ENCODE data around the gene GADD45B. TPM values are rescaled to one million over a fixed set of nuclear protein-coding genes. Genes with fewer than 3 reads are reported as not detected.

The GADD45B gene
- total and polyA plus RNA-seq, 3 donors from 2014 or later, result 16.9 to 59.7 (median 30.5) TPM

Small RNAs within 50 kb of the gene (microRNA-seq; reads per million reads assigned to microRNA genes)
- 0 reads per million in 2 donors for gene MIR7108 (ENCODE audit: borderline number of aligned reads in 2 of 2, borderline replicate concordance in 1 of 2)

Small RNAs within 50 kb of the gene (small RNA-seq; reads per million reads assigned to genes)
- 0 reads per million in 2 donors for gene RNU6-993P

Other genes with a start within 250 kb of the GADD45B start
- gene PLEKHJ1, start 239.8 kb upstream of the GADD45B start, total RNA-seq, result 100 to 1,000 TPM; 126 to 153 TPM
- gene PLEKHJ1, start 239.8 kb upstream of the GADD45B start, polyA plus RNA-seq (ENCODE audit: insufficient read depth, low read depth, low replicate concordance), result 111 TPM
- 100 to 1,000 TPM; 102 to 122 TPM for gene SF3A2, start 239.3 kb upstream of the GADD45B start, total RNA-seq
- gene SF3A2, start 239.3 kb upstream of the GADD45B start, polyA plus RNA-seq (ENCODE audit: insufficient read depth, low read depth, low replicate concordance), result 117 TPM
- gene AMH, start 226.8 kb upstream of the GADD45B start, total RNA-seq, result 100 to 1,000 TPM; 180 to 268 TPM
- 50.8 TPM for gene AMH, start 226.8 kb upstream of the GADD45B start, polyA plus RNA-seq (ENCODE audit: insufficient read depth, low read depth, low replicate concordance)
- 1 to 10 TPM; 2.2 to 2.6 TPM for gene JSRP1, start 219.7 kb upstream of the GADD45B start, total RNA-seq
- gene JSRP1, start 219.7 kb upstream of the GADD45B start, polyA plus RNA-seq (ENCODE audit: insufficient read depth, low read depth, low replicate concordance), result 4.6 TPM
- under 1 TPM; 0.37 to 0.55 TPM for gene PEAK3, start 194.0 kb upstream of the GADD45B start, total RNA-seq
- 0.16 TPM for gene PEAK3, start 194.0 kb upstream of the GADD45B start, polyA plus RNA-seq (ENCODE audit: insufficient read depth, low read depth, low replicate concordance)
- gene LINGO3, start 168.0 kb upstream of the GADD45B start, total RNA-seq, result 1 to 10 TPM; 2.1 to 3.5 TPM
- gene LINGO3, start 168.0 kb upstream of the GADD45B start, polyA plus RNA-seq (ENCODE audit: insufficient read depth, low read depth, low replicate concordance), result 0.45 TPM
- gene LSM7, start 147.5 kb upstream of the GADD45B start, total RNA-seq, result 100 to 1,000 TPM; 163 to 179 TPM
- 80.7 TPM for gene LSM7, start 147.5 kb upstream of the GADD45B start, polyA plus RNA-seq (ENCODE audit: insufficient read depth, low read depth, low replicate concordance)
- 100 to 1,000 TPM; 158 to 215 TPM for gene SPPL2B, start 147.4 kb upstream of the GADD45B start, total RNA-seq
- 132 TPM for gene SPPL2B, start 147.4 kb upstream of the GADD45B start, polyA plus RNA-seq (ENCODE audit: insufficient read depth, low read depth, low replicate concordance)
- 1 to 10 TPM; 8.4 to 9.8 TPM for gene TMPRSS9, start 115.9 kb upstream of the GADD45B start, total RNA-seq
- 3.5 TPM for gene TMPRSS9, start 115.9 kb upstream of the GADD45B start, polyA plus RNA-seq (ENCODE audit: insufficient read depth, low read depth, low replicate concordance)
- gene TIMM13, start 48.5 kb upstream of the GADD45B start, total RNA-seq, result 10 to 100 TPM; 57.5 to 60.6 TPM
- 66.6 TPM for gene TIMM13, start 48.5 kb upstream of the GADD45B start, polyA plus RNA-seq (ENCODE audit: insufficient read depth, low read depth, low replicate concordance)
- 10 to 100 TPM; 69.4 to 69.7 TPM for gene LMNB2, start 19.2 kb upstream of the GADD45B start, total RNA-seq
- 77.4 TPM for gene LMNB2, start 19.2 kb upstream of the GADD45B start, polyA plus RNA-seq (ENCODE audit: insufficient read depth, low read depth, low replicate concordance)
- gene GNG7, start 226.6 kb downstream of the GADD45B start, total RNA-seq, result 10 to 100 TPM; 25.3 to 38.7 TPM
- 16.9 TPM for gene GNG7, start 226.6 kb downstream of the GADD45B start, polyA plus RNA-seq (ENCODE audit: insufficient read depth, low read depth, low replicate concordance)
- gene DIRAS1, start 245.2 kb downstream of the GADD45B start, total RNA-seq, result 10 to 100 TPM; 22.5 to 33.1 TPM
- gene DIRAS1, start 245.2 kb downstream of the GADD45B start, polyA plus RNA-seq (ENCODE audit: insufficient read depth, low read depth, low replicate concordance), result 8.1 TPM